Stimulated activated CD8-positive, alpha-beta memory T cell treated with anti-CD3 and anti-CD28 coated beads, Interleukin-7, amount 100 ng/mL, for 24 hours (primary cell): Measurements from ENCODE around the gene NSUN6.

Experiments used
- DNase-seq: peaks from one replicate; pipeline ENCODE4 v3.0.0-alpha.2; 2020; ENCODE audit warnings: low read depth

Gene NSUN6

DNA sequence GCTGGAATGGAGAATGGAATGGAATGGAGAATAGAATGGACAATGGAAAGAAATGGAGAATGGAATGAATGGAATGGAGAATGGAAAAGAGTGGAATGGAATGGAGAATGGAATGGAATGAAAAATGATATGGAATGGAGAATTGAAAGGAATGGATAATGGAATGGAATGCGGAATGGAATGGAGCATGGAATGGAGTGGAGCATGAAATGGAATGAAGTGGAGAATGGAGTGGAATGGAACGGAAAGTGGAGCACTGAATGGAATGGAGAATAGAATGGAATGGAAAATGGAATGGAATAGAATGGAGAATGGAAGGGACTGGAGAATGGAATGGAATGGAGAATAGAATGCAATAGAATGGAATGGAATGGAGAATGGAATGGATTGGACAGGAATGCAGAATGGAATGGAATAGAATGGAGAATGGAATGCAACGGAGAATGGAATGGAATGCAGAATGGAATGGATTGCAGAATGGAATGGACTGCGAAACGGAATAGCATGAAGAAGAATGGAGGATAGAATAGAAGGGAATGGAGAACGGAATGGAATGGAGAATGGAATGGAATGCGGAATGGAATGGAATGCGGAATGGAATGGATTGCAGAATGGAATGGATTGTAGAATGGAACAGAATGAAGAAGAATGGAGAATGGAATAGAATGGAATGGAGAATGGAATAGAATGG is 89.4 kb downstream of the NSUN6 start:
- no peak for DNase-seq

- DNase-seq, result no peak
Measured at GRCh38 chr10:18557960-18558359, 93.4 kb downstream of the NSUN6 start.

DNA sequence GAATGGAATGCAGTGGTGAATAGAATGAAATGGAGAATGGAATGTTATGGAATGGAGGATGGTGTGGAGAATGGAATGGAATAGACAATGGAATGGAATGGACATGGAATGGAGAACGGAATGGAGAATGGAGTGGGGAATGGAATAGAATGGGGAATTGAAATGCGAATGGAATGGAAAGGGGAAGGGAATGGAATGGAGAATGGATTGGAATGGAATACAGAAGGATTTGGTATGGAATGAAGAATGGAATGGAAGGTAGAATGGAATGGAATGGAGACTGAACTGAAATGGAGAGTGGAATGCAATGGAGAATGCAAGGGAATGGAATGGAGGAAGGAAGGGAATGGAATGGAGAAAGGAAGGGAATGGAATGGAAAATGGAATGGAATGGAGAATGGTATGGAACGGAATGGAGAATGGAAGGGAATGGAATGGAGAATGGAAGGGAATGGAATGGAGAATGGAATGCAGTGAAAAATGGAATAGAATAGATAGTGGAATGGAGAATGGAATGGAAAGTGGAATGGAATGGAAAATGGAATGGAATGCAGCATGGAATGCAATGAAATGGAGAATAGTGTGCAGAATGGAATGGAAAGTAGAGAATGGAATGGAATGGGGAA is 94.8 kb downstream of the NSUN6 start:
- DNase-seq, result no peak

DNA sequence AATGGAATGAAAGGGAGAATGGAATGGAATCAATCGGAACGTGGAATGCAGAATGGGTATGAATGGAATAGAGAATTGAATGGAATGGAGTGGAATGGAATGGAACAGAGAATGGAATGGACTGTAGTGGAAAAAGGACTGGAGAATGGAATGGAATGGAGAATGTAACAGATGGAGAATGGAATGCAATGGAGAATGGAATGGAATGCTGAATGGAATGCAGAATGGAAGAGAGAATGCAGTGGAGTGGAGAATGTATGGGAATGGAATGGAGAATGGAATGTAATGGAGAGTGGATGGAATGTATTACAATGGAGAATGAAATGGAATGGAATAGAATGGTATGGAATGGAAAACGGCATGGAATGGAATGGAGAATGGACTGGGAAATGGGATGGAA is 96.9 kb downstream of the NSUN6 start:
- DNase-seq, result no peak

DNA sequence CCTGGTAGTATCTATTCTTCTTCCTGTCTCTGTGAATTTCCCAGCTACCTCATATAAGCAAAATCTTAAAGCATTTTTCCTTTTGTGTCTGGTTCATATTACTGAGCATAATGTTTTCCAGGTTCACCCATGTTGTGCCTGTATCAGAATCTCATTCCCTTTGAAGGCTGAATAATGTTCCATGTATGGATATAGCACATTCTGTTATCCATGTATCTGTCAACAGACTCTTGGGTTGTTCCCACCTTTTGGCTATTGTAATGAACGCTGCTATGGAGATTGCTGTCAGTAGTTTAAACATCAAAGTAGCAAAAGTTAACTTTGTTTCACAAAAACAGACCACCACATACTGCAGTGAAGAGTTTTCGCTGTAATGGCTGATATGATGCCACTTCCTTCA is 99.9 kb downstream of the NSUN6 start:
- no peak for DNase-seq

DNA sequence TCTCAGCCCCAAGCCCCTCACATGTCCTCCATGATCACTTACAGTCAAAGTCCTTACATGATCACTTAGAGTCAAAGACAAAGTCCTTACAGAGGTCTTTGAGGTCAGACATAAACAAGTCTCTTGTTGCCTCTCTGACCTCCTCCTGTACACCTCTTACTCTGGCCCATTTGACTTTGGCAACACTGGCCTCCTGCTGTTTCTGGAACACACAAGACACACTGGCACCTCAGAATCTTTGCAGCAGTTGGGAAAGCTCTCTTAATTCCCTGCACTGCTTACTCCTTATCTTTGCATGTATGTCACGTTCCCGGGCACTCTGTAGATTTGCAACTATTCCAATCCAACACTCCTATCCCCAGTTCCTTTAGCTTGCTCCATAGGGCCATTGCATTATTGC is 102.3 kb downstream of the NSUN6 start:
- DNase-seq, result no peak

DNA sequence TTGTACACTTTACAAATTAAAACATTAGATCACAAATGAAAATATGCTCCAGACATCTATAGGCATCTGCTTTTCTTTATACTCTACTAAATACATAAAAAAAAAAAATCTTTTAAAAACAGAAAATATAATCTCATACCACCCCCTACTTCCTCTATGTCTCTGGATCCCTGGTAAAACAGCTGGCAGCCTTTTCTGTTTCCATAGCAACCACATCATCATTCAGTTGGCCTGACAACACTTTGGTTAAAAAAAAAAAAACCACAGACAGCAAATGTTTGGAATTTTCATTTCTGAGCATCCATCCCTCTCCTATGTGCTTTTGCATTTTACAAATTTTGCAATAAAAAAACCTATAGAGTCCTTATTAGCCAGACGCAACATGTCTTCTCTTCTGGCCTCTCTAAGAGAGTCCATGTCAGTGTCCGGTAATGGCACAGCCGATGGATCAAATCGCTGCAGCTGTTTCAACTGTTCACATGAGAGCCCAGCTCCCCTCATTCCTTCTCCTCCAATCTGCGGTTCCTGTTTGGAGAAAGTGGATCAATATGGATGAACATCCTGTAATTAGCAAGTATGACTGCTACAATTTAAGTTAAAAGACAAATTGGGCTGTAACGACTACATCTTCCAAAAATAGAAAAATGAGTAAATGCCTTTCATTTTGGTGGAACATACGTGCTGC is 105.6 kb downstream of the NSUN6 start:
- DNase-seq, result no peak

DNA sequence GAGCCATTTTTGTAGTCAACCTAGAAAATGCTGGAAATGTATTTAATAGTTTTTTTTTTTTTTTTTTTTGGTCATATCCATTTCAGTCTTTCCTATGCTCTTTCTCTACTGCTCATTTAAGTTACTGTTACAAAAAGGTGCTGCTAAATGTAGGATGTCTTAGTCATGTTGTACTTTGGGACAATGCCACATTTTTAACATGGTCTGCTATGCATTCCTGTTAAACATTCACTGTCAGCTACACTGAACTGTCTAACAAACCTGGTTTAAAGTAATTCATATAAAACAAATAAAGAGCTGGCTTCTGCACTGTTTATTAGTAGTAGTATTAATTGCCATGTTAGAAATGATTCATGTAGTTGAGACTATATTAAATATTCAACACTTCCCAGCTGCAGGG is 108.6 kb downstream of the NSUN6 start:
- no peak for DNase-seq

DNA sequence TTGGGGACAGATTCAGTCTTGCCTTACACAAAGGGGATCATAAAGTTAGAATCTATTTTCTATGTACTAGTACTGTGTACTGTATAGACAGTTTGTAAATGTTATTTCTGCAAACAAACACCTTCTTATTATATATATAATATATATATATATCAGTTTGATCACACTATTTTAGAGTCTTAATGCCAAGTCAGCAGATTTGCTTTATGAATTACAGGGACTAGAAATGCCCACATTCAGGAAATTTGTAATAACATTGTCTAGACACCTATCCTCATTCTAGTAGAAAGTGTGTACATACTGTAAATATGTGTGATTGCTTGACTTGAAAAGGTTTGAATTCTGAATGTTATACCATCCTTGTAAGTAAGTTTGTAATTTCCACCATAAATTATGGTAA is 111.2 kb downstream of the NSUN6 start:
- no peak for DNase-seq

DNA sequence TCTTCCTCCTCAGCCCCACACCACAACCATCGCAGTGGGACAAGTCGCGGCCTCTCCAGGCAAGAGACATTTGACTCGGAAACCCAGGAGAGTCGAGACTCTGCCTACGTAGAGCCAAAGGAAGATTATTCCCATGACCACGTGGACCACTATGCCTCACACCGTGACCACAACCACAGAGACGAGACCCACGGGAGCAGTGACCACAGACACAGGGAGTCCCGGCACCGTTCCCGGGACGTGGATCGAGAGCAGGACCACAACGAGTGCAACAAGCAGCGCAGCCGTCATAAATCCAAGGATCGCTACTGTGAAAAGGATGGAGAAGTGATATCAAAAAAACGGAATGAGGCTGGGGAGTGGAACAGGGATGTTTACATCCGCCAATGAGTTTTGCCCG is 112.1 kb downstream of the NSUN6 start:
- DNase-seq, result no peak

- no peak for DNase-seq
Measured at GRCh38 chr10:18533896-18534295, 117.5 kb downstream of the NSUN6 start.

DNA sequence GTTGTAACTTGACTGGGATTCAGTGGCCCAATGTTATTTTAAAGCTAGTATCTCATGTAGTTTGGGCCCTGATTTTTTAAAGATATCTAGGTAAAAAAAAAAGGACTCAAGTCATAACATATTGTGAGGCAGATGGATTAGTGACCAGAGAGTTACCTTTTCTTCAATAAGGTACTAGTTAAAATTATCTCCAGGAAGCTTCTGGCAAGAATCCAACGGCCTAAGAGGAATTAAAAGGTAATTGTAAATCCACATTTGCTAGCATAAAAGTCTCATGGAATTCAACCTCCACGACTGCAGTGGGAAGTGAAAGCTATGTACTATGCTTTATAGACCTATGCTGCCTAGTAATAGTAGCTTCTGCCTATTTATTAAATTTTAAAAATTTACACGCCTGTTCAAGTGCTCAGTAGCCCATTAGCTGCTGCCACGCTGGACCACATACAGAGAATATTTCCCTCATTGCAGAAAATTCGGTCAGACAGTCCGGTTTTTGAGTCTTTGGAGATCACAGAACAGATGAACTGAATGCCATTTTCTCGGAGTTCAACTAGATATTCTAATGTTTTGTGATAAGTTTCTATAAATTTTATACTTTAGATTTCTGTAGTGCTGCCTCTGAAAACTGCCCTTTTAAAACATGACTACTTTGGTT is 118.4 kb downstream of the NSUN6 start:
- DNase-seq, result no peak

- DNase-seq, result no peak
Measured at GRCh38 chr10:18528292-18528691, 123.1 kb downstream of the NSUN6 start.

GRCh38 chr10:18527687-18528086 is 123.7 kb downstream of the NSUN6 start:
- DNase-seq, result no peak

- no peak for DNase-seq
Measured at GRCh38 chr10:18523858-18524257, 127.5 kb downstream of the NSUN6 start.

DNA sequence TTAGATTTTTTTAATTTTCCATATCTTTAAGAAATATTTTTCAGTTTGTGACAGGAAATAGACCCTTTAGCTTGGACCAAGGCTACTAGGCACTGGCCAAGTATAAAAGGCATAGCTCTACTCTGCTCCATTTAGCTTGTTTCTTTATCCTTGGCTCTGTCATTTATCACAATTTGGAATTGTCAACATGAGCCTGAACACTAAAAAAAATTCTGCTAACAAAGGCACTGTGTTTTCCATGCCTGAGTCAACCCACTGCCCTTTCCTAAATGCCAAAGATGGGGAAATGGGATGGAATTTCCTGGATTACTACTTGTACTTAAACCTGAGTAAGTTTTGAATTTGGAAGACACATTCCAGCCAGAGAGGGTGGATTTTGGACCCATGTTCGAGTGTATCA is 128.4 kb downstream of the NSUN6 start:
- DNase-seq, result no peak

DNA sequence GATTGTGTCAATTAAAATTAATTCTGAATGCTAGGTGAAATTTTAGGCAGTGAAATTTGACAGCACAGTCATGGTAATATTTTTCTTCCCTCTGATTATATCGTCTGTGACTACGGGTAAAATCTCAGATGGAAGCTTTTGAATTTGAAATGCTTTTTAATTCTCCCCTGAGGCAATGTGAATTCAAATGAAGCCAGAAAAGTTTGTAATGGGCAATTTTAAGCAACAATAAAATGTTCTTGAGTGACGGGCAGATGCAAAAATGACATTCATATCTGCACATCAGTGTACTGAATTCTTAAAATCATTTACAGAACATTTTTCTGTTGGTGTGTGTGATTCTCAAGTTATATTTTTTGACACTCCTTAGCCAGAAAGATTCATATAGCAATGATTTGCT is 134.5 kb downstream of the NSUN6 start:
- no peak for DNase-seq

DNA sequence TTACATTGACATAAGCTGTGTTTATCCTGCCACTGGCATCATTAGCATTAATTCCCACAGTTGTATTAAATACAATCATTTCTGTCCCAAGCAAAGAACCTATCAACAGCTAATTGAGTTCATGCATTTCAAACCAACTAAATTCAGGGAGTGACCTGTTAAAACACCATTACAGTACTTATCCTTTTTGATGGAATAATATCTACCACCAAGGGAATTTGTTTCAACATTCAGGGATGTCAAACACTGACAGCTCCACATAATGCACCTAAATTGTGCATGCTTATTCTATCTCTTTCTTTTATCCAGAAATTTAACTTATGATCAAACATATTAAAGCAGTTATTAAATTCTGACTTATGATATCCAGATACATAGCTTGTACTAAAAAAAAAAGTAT is 136.8 kb downstream of the NSUN6 start:
- no peak for DNase-seq

GRCh38 chr10:18508587-18508986 is 142.8 kb downstream of the NSUN6 start:
- no peak for DNase-seq

DNA sequence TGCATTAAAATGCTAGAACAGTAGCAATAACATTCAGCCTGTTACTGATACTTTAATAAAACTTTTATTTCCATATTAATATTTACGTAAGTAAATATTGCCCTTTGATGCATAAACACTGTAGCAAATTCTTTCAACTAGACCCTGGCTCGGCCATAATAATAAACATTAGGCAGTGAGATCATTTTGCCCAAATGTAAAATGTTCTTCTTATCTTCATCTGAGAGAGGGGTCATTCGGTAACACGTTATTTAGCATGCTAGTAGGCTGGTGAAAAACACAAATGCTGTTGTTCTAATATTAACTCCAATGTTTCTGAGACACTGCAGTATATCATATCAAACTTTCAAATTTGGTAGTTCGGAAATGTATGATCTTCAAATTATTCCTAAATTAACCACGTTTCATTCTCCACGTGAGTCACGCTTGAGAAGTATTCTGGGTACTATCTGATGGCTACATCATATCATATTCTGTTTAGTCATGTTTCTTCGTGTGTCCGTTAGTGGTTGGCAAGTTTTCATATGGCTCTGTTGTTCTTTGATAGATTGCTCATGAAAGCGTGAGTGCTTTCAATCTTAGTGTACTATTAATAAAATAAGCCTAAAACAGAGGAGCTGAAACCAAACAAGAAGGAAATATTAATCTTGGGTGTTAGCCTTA is 145.8 kb downstream of the NSUN6 start:
- no peak for DNase-seq

GRCh38 chr10:18504161-18504560 is 147.2 kb downstream of the NSUN6 start:
- DNase-seq, result no peak

DNA sequence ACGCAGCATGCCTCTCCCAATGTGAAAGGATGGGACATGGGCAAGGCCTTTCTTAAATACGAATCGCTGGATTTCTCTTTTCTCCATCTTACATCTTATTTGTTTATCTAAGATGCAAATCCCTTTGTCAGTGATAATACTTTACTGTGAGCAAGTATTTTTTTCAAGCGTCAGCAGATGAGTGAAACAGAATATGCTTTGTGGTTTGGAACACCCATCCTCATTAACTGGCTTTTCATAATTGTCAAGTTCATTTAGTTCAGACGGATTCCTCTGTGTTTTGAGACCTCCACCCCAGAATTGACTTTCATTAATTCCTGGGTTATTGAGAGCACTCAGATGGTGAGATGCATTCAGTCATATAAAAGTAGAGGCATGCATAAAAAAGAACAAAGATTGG is 149.8 kb downstream of the NSUN6 start:
- DNase-seq, result no peak

DNA sequence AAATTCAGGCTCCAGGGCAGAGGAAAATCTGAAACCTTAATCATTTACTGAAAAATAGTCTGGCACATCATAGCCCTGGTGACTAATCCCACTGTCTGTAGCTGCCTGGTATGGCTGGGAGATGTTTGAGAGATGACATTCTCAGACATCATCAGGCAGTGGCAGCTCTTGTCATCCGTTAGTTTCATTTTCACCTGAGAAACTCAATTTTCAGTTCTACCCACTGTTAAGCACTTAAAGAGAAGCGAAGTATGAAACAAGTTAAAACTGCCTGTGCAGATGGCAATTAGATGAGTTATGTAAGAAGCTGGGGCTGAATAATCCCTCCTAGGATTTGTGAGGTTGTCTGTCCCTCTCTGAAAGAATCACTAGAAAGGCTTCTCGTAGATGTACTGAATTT is 150.2 kb downstream of the NSUN6 start:
- no peak for DNase-seq
